OCI-LY3 (cell line): Measurements from ENCODE around the gene SNRPD1.

Experiments
- EZH2phosphoT487 ChIP-seq: fragments of 200-600 bp; shearing (Covaris generic); IDR thresholded peaks from 2 replicates; pipeline ENCODE4 v1.6.1; 2018; ENCODE audit warnings: antibody characterized with exemption, mixed run types, low read depth
- TF ChIP-seq, protein P1 (sequence below): fragments of 200-600, 300-600 bp; sonication (generic); IDR thresholded peaks from 2 replicates; pipeline ENCODE4 v1.5.1; 2014; ENCODE audit warnings: antibody characterized with exemption, low read length, low read depth

DNA sequence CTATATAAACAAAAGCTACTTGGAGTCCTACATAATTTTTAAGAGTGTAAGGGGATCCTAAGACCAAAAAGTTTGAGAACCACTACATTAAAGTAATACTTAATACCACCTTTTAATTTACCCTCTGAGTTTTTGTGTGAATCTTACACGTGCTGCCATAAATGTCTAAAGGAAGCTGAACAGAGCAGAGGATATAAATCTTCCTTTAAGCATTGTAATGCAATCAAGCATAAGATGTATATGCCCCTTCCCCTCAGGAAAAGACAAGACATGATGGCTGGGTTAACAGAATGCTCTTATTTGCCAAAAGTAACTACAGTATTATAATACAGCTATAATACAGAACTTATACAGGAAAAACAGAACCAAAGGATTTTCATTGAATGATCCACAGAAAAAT lies 14.5 kb upstream of the SNRPD1 start:
- TF ChIP-seq, protein P1, sequence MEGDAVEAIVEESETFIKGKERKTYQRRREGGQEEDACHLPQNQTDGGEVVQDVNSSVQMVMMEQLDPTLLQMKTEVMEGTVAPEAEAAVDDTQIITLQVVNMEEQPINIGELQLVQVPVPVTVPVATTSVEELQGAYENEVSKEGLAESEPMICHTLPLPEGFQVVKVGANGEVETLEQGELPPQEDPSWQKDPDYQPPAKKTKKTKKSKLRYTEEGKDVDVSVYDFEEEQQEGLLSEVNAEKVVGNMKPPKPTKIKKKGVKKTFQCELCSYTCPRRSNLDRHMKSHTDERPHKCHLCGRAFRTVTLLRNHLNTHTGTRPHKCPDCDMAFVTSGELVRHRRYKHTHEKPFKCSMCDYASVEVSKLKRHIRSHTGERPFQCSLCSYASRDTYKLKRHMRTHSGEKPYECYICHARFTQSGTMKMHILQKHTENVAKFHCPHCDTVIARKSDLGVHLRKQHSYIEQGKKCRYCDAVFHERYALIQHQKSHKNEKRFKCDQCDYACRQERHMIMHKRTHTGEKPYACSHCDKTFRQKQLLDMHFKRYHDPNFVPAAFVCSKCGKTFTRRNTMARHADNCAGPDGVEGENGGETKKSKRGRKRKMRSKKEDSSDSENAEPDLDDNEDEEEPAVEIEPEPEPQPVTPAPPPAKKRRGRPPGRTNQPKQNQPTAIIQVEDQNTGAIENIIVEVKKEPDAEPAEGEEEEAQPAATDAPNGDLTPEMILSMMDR, result no peak
- TF ChIP-seq EZH2phosphoT487, result no peak
